ENCODE measurements around the gene SAMD4B.
A peak's percentile ranks its signal among the peaks of the same experiment; 100 is the strongest.
"Not testable (repeated sequence)": the region's sequence is repeated elsewhere in the genome, so short reads cannot be mapped to it uniquely, and the experiment has no call there.

Gene SAMD4B

DNA sequence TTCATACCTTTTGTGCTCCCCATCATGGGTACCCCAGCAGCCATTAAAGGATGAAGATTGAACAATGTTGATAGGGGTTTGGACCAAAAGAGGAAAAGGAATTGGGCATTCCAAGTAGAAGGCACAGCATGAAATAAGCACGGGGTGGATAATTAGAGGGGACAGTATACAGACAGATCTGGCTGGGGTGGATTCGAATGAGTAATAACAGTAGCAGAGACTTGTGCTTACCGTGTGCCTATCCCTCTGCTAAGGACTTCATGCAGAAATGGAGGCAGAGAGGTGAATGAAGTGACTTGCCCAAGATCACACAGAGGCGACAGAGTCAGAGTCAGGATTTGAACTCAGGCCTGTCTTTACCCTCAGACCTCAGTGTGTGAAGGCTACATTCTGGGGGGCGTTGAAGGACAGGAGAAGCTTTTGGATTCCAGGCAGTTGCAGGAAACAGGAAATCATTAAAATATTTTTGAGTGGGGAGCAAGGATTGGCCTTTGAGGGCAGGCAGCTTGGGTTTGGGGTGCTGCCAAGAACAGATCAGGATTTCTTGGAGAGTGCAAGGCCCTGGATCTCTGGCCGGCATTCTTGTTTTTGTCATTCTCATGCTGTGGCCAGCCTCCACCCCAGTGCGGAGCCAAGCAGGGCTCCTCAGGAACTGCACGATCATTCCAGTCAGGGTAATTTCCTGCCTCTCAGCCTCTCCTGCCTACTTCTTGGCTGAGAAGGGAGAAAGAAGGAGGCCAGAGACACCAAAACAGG, 30.0 kb downstream of the SAMD4B start:
- no peak for DNase-seq

- DNase-seq: no peak
Measured at GRCh38 chr19:39372941-39373340, 30.7 kb downstream of the SAMD4B start.

GRCh38 chr19:39375929-39376328, 33.7 kb downstream of the SAMD4B start:
- DNase-seq: no peak

DNA sequence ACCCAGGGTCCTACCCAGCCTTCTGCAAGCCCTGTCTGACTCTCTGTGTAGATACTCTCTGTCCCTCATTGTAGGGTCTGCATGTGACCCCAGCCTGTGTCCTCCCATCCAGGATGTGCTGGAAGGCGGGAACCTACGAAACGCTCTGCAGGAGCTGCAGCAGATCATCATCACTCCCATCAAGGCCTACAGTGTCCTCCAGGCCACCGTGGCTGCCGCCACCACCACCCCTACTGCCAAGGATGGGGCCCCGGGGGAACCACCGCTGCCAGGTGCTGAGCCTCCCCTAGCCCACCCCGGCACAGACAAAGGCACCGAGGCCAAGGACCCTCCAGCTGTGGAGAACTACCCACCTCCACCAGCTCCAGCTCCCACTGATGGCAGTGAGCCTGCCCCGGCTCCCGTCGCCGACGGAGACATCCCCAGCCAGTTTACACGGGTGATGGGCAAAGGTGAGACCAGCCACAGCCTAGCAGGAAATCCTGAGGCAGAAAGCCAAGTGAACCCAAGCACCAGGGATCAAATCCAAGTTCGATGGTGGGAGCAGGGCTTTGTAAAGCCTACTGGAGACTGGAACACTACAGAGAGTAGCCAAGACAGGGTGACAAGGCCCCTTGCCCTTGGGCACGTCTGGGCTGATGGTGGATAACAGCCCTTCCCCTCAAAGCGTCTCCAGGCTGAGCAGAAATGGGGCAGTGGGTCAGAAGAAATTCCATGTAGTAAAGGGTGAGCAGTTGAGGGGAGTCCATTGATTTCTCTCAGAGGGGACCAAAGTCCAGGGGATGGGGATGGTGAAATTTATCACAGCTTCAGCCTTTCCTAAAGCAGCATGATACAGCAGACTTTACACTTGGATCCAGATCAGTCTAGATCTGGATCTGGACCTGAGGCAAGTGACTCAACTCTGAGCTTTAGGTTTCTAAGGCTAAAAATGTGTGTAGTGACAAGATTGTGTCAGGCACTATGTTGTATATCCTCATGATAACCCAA, 35.4 kb downstream of the SAMD4B start:
- no peak for DNase-seq

GRCh38 chr19:39379366-39379765, 37.1 kb downstream of the SAMD4B start:
- not testable (repeated sequence) for DNase-seq

DNA sequence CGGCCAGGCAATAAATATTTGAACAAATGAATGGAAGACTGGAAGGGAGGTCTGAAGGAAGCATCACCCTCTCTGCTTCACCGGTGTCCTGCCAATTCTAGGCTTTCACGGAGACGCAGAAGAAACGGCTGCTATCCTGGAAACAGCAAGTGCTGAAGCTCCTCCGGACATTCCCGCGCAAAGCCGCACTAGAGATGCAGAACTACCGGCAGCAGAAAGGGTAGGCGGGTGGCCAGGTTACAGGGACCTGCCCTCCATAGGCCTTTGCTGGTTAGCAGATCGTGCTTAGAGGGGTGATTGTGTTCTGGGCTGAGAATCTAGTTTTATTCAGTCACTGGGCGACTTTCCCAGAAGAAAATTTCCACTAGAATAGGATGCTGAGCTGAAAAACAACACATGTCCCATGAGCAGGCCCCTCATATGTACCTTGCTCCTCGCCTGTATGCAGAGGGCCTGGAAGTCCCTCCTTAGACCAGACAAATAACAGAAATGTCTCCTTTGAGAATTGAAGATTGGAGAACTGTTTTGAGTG, 37.7 kb downstream of the SAMD4B start:
- no peak for DNase-seq

DNA sequence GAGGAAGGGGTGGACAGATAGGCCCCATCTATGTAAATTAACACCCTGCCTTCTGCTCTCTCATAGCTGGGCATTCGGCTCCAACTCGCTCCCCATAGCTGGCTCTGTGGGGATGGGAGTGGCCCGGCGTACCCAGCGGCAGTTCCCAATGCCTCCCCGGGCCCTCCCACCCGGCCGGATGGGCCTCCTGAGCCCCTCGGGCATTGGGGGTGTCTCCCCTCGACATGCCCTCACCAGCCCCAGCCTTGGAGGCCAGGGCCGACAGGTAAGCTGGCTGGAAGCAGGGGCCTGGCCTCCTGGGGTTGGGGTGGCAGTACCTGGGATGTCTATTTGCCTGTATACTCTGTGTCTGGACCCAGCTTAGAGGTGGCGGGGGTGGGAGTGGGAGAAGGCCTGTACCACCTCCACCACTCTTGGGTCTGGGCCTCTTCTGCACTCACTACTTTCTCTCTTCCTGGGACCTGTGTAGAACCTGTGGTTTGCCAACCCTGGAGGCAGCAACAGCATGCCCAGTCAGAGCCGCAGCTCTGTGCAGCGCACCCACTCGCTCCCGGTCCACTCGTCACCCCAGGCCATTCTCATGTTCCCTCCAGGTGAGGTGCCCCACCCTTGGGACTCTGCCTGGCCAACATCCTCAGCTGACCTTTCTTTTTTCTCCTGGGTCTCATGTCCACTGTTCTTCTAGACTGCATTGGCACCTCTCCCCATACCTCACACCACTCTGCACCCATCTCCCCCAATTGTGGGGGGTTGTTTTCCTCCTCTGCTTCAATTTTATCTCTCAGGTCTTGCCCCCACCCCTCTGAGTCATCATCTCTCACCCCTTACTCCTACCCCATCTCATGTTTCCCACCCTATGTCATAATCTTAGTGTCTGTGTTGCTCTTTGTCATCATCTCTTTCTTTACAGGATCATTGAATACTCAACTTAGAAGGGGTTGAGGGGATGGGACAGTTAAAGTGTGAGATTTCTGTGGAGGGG, 38.6 kb downstream of the SAMD4B start:
- no peak for DNase-seq

- no peak for DNase-seq
Measured at GRCh38 chr19:39381910-39382611, 39.8 kb downstream of the SAMD4B start.

DNA sequence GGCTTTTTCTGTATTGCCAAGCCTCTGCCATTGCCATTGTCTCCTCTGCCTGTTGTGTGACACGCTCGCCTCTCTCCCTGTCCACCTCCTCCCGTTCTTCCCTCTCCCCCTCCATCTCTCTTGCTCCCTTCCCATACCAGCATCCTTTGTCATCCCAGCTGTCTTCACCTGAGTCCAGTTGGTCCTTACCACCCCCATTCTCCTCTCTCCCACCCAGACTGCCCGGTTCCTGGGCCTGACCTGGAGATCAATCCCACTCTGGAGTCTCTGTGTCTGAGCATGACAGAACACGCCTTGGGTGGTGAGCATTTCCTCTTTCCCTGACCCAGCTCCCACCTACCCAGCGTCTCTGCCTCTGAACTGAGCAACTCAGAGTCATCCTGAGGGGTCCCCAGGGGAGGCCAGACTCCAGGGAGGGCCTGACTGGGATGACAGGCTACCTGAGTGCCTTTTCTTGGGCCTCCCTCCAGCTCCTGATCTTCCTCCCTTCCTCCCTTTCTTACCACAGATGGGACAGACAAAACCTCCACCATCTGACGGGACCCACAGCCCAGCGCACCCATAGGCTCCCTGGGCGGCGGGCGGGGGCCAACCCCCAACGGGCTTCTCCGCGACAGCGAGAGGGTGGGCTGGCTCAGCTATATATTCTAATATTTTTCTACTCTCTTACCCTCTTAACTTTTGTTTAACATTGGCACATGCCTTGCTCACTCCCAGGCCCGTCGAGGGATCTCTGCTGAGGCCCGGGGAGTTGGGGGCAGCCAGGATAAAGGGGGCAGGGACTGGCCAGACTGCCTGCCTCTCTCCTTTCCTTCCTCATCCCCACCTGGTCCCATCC, 41.0 kb downstream of the SAMD4B start:
- no peak for DNase-seq

GRCh38 chr19:39384839-39385568, 42.8 kb downstream of the SAMD4B start:
- no peak for DNase-seq

- DNase-seq: no peak
Measured at GRCh38 chr19:39385629-39386411, 43.6 kb downstream of the SAMD4B start.

DNA sequence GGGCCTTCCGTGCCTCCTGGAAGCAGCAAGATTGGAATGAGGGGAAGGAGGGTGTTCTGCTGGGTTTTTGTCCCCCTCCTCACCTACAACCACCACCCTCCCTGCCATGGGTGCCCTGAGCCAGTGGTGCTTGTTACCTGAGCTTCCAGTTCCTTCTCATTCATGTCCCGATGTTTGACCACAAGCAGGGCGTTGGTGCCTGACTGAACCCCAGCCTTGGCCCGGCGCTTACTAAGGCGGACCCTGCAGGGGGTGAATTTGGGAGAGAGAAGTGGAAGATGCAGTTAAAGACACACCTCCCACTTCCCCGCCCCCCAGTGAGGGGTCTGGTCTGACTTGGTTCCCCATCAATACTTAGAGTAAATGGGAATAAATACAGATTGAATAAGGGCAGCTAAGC, 44.3 kb downstream of the SAMD4B start:
- DNase-seq: no peak

DNA sequence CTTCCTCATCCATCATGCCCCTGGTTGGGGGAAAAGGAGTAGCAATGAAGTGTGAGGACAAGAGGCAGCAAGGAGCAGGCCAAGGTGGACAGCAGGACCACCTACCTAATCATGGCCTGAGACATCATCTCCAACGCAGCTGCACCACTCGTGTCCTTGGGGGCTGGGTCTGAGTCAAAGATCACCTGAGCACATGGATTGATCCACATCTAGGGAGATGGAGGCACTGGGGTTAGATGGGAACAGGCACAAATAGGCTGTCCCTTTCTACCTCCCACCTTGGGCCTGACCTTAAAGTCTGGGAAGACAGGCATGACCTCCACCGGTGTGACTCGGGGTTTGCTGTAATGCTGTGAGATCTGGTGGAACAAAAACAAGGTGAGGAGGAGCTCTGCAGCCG, 46.4 kb downstream of the SAMD4B start:
- no peak for DNase-seq

DNA sequence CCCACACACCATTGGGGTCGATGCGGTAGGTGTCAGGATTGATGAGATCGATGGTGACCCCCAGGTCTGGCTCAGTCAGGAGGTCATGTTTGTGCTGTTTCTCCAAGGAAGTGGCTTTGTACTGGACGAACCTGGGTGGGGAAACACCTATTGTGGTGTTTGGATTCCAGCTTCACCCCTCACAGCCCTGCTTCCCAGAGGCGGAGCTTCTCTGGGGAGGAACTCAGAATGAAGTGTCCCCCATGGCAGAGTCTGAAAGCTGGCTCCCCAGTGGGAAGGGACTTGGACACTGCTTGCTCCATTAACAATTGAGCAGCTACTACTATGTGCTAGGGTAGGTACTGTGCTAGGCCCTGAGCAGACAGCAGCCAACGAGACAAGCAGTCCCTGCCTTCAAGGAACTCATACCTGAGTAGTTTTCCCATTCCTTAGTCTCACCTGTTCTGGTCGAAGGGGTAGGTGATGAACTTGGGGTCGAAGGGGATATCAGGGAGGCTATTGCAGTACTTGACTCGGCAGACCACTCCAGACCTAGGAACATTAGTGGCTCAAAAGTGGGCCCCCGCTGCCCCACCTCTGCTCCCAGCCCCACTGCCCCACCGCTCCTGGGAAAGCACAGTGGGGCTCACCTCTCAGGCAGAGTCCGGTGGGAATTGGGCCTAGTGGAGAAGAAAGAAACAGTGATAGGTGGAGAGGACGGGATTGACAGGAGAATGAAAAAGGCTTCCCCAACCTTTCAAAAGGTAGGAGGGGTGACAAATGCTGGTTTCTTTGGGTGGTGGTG, 47.6 kb downstream of the SAMD4B start:
- no peak for DNase-seq

GRCh38 chr19:39390451-39390750, 48.2 kb downstream of the SAMD4B start:
- DNase-seq: no peak

DNA sequence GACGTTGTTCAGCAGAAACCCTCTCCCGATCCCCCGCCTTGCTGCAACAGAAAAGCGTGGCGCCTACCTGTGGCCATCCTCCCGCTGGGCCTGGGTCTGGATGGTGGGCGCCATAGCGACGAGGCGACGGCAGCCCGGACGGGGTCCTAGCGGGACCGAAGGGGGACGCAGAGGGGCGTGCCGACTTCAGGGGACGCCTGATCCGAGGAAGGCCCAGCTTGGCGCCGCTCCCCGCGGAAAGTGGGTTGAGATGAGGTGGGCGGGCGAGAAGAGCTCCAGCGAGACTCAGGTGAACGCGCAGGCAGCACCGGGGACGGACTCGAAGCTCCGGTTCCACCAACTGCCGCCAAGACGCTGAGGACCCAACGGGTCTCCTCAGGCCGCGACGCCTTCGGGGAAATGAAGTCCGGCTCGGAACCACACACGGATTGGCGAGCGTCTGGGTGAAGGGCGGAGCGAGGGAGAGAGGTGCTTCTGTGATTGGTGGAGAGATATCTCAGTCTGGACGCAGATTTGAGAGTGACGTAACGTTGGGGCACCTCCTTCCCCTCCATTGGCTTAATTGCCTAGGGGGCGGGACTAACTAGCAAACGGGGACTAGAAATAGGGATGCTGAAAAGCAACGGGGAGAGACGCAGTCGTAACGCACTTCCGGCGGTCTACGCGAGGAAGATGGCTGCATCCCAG, 48.7 kb downstream of the SAMD4B start, which contains the start of the genes MED29 and PAF1:
Gene MED29 (plus strand): TSS at position 628 of the 687 bp plus-strand sequence. CDS start 45 bp downstream, at position 673.
Gene PAF1 (minus strand): TSS at position 356 of the 687 bp plus-strand sequence. CDS start 242 bp downstream, at position 114.
- DNase-seq: peak; percentile 92
